ENCODE measurements around the gene RHEBL1.

Gene RHEBL1

DNA sequence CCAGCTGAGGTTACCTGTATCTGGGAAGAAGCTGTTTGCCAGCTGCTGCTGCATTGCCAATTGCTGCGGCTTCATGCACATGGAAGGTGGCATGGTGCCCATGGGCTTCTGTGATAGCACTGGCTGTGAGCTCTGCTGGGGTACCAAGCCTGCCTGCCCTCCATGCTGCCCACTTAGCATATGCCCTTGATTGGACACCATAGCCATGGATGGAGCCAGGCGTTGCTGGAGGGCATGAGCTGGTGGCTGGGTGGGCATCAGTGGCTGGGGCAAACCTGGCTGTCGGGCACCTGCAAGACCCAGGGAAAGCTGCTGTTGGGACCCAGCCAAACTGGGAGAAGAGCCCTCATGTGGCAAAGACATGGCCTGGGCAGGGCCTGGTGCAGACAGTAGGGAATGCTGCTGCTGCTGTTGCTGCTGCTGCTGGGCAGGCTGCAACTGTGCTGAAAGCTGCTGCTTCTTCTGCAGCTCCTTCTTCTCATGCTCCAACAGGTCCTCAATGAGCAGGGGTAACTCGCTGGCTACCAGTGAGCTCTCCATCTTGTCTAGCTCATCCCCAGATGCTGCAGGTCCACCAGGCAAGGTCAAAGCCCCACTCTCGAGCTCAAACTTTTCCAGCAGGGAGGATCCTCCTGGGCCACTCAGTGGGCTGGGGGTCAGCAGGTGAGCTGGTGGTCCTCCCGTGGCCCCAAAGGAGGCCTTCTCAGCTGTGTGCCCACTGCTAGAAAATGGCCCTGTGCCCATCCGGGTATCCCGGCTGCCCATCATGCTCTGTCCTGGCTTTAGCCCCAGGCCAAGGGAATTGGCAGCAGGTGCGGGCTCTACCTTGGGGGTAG lies 32.5 kb downstream of the RHEBL1 start:
- CTCF ChIA-PET: interaction anchor here (0.6 to 1.1 kb wide), 3 partner anchors 19 to 109 kb away, joined by 3 to 4 read pairs (median 3); no protein-coding TSS in a partner anchor

DNA sequence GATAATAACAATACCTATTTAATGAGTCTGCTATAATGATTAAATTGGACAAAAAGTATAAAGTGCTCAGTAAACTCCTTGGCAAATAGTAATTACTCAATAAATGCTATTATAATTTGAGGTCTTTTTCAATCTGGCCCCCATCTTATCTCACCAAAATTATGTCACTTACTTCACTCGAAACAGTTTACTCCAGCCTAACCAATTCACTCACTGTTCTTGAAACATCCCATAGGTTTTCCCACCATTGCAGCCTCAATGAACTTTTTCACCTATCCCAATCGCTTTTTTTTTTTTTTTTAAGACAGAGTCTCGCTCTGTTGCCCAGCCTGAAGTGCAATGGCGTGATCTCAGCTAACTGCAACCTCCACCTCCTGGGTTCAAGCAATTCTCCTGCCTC lies 33.8 kb downstream of the RHEBL1 start:
- POLR2A ChIA-PET (ENCODE audit: low non-redundant PET): interaction anchor here (0.6 kb wide), 2 partner anchors 36 to 67 kb away, joined by 3 to 7 read pairs; no protein-coding TSS in a partner anchor
- CTCF ChIA-PET: interaction anchor here (1.1 kb wide), 1 partner anchor 52 kb away, joined by 3 read pairs; no protein-coding TSS in a partner anchor
- H3K27ac ChIP-seq: no peak overlapping the region
- no peak for DNase-seq (ENCODE audit: low spot score)
- TF ChIP-seq CTCF (conservative IDR thresholded peaks at IDR 0.05; ENCODE audit: low read depth): no peak

More for the DNA sequence above, 32.5 kb downstream of the RHEBL1 start:
- TF ChIP-seq CTCF (conservative IDR thresholded peaks at IDR 0.05; ENCODE audit: low read depth): no peak
- H3K27ac ChIP-seq: peak overlapping the region; percentile 14; the same call in 1 of the 2 replicates
- DNase-seq (ENCODE audit: low spot score): no peak
- POLR2A ChIA-PET (ENCODE audit: low non-redundant PET): interaction anchor here (0.5 kb wide), 1 partner anchor 194 kb away, joined by 3 read pairs; no protein-coding TSS in a partner anchor

- no peak for DNase-seq (ENCODE audit: low spot score)
- CTCF ChIA-PET: interaction anchor here (1.1 kb wide), 1 partner anchor 14 kb away, joined by 3 read pairs; no protein-coding TSS in a partner anchor
- peak overlapping the region; percentile 17 for H3K27ac ChIP-seq
- TF ChIP-seq CTCF (conservative IDR thresholded peaks at IDR 0.05; ENCODE audit: low read depth): no peak
- POLR2A ChIA-PET (ENCODE audit: low non-redundant PET): interaction anchor here (0.6 kb wide), 1 partner anchor 18 kb away, joined by 3 read pairs; no protein-coding TSS in a partner anchor
These were observed 35.5 kb downstream of the RHEBL1 start for GRCh38 chr12:49034286-49034622.

DNA sequence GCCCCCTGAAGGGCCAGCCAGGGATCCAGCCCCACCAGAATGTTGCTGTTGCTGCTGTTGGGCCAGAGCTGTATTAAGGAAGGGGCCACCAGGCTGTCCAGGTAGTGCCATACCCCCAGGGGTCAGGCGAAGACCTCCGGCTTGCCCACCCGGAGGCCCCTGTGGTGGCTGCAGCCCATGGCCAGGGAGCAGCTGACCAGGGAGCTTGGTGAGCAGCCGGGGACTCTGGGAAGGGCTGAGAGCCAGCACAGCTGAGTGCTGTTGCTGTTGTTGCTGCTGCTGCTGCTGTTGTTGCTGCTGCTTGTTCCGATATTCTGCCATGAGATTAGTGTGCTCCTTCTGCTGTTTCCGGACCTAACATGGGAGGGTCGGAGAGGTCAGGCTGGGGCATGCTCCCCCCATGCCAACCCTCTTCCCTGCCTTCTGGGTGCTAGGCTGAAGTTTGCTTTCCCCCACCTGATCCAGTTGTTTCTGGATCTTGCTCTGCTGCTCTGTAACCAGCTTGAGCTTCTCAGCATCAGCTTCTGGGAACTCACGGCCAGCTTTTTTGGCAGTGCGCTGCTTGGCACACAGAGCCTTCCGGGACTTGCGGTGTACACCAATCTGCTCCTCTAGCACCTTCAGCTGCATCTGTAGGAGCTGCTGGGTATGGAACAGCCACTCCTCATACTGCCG lies 36.0 kb downstream of the RHEBL1 start:
- ChIA-PET CTCF (interaction anchor here (1.1 kb wide), 1 partner anchor 14 kb away, joined by 3 read pairs; no protein-coding TSS in a partner anchor), POLR2A (ENCODE audit: low non-redundant PET) (interaction anchor here (0.6 kb wide), 1 partner anchor 18 kb away, joined by 3 read pairs; no protein-coding TSS in a partner anchor)
- TF ChIP-seq CTCF (conservative IDR thresholded peaks at IDR 0.05; ENCODE audit: low read depth): no peak
- peak overlapping the region; percentile 17 for H3K27ac ChIP-seq
- no peak for DNase-seq (ENCODE audit: low spot score)

DNA sequence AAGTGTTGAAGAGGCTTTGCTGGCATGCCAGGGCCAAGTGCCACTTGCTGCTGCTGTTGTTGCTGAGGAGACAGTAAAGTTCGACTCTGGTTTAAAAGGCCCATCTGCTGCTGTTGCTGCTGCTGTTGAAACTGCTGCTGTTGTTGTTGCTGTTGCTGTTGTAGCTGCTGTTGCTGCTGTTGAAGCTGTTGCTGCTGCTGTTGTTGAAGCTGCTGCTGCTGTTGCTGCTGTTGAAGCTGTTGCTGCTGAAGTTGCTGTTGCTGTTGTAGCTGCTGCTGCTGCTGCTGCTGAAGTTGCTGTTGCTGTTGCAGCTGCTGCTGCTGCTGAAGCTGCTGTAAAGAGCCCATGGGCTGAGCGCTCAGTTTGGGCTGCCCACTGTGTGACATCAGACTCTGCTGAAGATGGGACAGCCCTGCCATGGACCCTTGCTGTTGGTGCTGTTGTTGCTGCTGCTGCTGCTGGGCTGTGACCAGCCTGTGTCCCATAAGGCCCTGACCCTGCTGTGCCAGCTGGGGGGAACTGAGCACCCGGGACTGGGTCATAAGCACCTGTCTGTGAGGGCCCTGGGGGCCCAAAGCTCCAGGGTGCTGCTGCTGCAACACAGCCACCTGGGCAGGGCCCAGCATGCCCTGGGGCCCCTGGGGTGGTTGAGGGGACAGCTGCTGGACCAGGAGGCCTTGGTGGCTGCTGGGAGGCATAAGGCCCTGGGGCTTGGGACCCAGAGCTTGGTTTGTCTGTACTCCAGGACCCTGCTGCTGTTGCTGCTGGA lies 36.9 kb downstream of the RHEBL1 start:
- CTCF ChIA-PET: interaction anchor here (1.1 kb wide), 1 partner anchor 13 kb away, joined by 3 read pairs; no protein-coding TSS in a partner anchor
- POLR2A ChIA-PET (ENCODE audit: low non-redundant PET): no interaction called here
- H3K27ac ChIP-seq: peak overlapping the region; percentile 17; the same call in 1 of the 2 replicates
- TF ChIP-seq CTCF (conservative IDR thresholded peaks at IDR 0.05; ENCODE audit: low read depth): no peak
- DNase-seq (ENCODE audit: low spot score): no peak

Data from RWPE1 (cell line).